ENCODE data around the gene COG3. TPM values are rescaled to one million over a fixed set of nuclear protein-coding genes. Genes with fewer than 3 reads are reported as not detected.
"Not testable (repeated sequence)": the region's sequence is repeated elsewhere in the genome, so short reads cannot be mapped to it uniquely, and the experiment has no call there.

Gene COG3, protein sequence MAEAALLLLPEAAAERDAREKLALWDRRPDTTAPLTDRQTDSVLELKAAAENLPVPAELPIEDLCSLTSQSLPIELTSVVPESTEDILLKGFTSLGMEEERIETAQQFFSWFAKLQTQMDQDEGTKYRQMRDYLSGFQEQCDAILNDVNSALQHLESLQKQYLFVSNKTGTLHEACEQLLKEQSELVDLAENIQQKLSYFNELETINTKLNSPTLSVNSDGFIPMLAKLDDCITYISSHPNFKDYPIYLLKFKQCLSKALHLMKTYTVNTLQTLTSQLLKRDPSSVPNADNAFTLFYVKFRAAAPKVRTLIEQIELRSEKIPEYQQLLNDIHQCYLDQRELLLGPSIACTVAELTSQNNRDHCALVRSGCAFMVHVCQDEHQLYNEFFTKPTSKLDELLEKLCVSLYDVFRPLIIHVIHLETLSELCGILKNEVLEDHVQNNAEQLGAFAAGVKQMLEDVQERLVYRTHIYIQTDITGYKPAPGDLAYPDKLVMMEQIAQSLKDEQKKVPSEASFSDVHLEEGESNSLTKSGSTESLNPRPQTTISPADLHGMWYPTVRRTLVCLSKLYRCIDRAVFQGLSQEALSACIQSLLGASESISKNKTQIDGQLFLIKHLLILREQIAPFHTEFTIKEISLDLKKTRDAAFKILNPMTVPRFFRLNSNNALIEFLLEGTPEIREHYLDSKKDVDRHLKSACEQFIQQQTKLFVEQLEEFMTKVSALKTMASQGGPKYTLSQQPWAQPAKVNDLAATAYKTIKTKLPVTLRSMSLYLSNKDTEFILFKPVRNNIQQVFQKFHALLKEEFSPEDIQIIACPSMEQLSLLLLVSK
- total RNA-seq (2014; rRNA removed; shearing (Covaris generic); ENCODE audit: low replicate concordance) = 23.3 and 27.3 TPM in 2 replicates

DNA sequence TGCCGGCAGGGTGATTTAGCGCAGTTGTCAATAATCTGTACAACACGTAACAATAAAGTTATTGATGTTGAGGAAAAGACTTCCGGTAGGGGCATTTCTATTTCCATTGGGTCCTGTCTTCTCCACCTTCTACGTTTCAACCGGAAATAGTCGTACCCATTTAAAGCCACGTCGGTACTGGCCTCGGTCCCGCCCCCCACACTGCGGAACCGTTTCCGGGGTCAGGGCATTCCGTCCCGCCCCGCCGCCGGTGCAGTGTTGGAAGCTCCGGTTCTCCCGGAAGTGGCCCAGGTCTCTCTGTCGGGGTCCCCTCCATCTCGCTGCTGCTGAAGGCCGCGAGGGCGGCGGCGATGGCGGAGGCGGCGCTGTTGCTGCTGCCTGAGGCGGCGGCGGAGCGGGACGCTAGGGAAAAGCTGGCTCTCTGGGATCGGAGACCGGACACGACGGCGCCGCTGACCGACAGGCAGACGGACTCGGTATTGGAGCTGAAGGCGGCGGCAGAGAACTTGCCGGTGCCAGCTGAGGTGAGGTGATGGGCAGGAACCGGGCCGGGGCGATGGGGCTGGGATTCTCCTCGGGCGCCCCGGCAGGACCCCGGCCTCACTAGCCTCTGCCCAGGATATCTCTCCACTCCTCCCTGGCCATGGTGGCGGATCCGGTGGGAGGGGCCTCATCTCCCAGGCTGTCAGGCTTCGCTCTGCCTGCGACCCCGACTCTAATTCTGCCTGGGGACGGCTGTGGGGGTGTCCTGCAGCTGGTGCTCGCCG, at the start of gene COG3:
Gene COG3, plus strand, starts transcription at position 253 of the 767 bp plus-strand sequence. Its CDS starts 98 bp downstream, at position 351.
- no peaks in the 10 kb centered on the region; the same call in 1 of the 2 replicates for H4K20me1 ChIP-seq (ENCODE audit: insufficient read depth, low read depth, low read length)
- peak within 1 kb of the TSS; percentile 81 for H3K4me3 ChIP-seq (ENCODE audit: low read length)
- H3K9ac ChIP-seq (ENCODE audit: low read length) = peak within 1 kb of the TSS; percentile 93
- peaks cover 61% of the 10 kb centered on the region for H3K79me2 ChIP-seq (ENCODE audit: low read length)
- H3K4me1 ChIP-seq (ENCODE audit: low read length) = peaks cover 45% of the 10 kb centered on the region
- peak within 1 kb of the TSS; percentile 57 for H3K27ac ChIP-seq (ENCODE audit: low read length)
- no peaks in the 10 kb centered on the region for H3K9me3 ChIP-seq (ENCODE audit: low read length)
- DNase-seq = peak; percentile 98
- H3K4me2 ChIP-seq (ENCODE audit: low read depth, low read length, poor library complexity, severe bottlenecking) = peak within 1 kb of the TSS; percentile 95
- 0 out of 2 replicates have a peak, but pooled peaks cover 2% of the 10 kb centered on the region for H3K9me2 ChIP-seq (replicated peaks; ENCODE audit: insufficient read depth, low read length)
- H2AFZ ChIP-seq (ENCODE audit: low read length) = peak within 1 kb of the TSS; percentile 82
- no peaks in the 10 kb centered on the region for H3K36me3 ChIP-seq (ENCODE audit: insufficient read depth, low read length)
- H3K27me3 ChIP-seq (ENCODE audit: low read length) = no peaks in the 10 kb centered on the region

DNA sequence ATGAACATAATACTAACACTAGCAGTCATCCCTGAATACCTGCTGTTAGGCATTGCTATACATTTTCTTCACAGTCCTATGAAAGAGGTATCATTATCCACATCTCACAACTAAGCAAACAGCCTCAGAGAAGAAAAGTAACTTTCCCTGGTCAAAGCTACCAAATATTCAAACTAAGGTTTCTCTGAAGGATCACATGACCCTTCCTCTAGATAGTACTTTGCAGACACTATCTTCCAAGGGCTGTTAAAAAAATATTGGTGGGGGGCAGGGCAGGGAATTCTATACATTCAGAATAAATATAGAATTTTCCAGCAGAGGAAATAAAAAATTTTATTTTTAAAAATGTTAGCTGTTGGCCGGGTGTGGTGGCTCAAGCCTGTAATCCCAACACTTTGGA, 49.6 kb upstream of the COG3 start:
- Histone ChIP-seq H3K4me2 (ENCODE audit: low read depth, low read length, poor library complexity, severe bottlenecking) (no peak overlapping the region), H4K20me1 (ENCODE audit: insufficient read depth, low read depth, low read length) (no peaks in the 10 kb centered on the region; the same call in 1 of the 2 replicates), H3K9me3 (ENCODE audit: low read length) (no peaks in the 10 kb centered on the region), H3K4me3 (ENCODE audit: low read length) (no peak overlapping the region), H3K79me2 (ENCODE audit: low read length) (no peaks in the 10 kb centered on the region), H3K27me3 (ENCODE audit: low read length) (no peaks in the 10 kb centered on the region), H3K27ac (ENCODE audit: low read length) (no peak overlapping the region), H2AFZ (ENCODE audit: low read length) (no peak overlapping the region), H3K9me2 (replicated peaks; ENCODE audit: insufficient read depth, low read length) (no peaks in the 10 kb centered on the region), H3K4me1 (ENCODE audit: low read length) (peaks cover 22% of the 10 kb centered on the region), H3K36me3 (ENCODE audit: insufficient read depth, low read length) (no peaks in the 10 kb centered on the region), H3K9ac (ENCODE audit: low read length) (no peak overlapping the region)
- no peak for DNase-seq

DNA sequence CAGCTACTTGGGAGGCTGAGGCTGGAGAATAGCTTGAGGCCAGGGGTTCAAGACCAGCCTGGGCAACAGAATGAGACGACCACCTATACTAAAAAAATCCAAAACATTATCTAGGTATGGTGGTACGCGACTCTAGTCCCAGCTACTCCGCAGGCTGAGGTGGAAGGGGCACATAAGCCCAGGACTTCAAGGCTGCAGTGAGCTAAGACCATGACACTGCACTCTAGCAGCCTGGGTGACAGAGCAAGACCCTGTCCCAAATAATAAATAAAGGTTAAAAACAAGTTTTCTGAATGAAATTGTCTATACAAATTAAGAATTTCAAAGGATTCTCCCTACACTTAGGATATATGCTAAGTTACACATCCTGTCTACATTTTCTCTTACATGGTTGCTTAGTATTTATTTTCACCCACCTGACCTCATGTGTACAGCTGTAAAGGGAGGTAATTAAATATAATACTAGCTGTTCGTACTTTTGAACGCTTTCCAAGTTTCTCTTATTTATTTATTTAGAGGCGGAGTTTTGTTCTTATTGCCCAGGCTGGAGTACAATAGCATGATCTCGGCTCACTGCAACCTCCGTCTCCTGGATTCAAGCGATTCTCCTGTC, 48.1 kb upstream of the COG3 start:
- no peaks in the 10 kb centered on the region; the same call in 1 of the 2 replicates for H4K20me1 ChIP-seq (ENCODE audit: insufficient read depth, low read depth, low read length)
- no peak overlapping the region for H2AFZ ChIP-seq (ENCODE audit: low read length)
- peaks cover 22% of the 10 kb centered on the region for H3K4me1 ChIP-seq (ENCODE audit: low read length)
- H3K79me2 ChIP-seq (ENCODE audit: low read length) = no peaks in the 10 kb centered on the region
- no peaks in the 10 kb centered on the region for H3K27me3 ChIP-seq (ENCODE audit: low read length)
- peak overlapping the region; percentile 50 for H3K4me3 ChIP-seq (ENCODE audit: low read length)
- no peaks in the 10 kb centered on the region for H3K36me3 ChIP-seq (ENCODE audit: insufficient read depth, low read length)
- no peak overlapping the region for H3K9ac ChIP-seq (ENCODE audit: low read length)
- no peaks in the 10 kb centered on the region for H3K9me2 ChIP-seq (replicated peaks; ENCODE audit: insufficient read depth, low read length)
- DNase-seq = no peak
- peak overlapping the region; percentile 83 for H3K4me2 ChIP-seq (ENCODE audit: low read depth, low read length, poor library complexity, severe bottlenecking)
- no peaks in the 10 kb centered on the region for H3K9me3 ChIP-seq (ENCODE audit: low read length)
- no peak overlapping the region for H3K27ac ChIP-seq (ENCODE audit: low read length)

DNA sequence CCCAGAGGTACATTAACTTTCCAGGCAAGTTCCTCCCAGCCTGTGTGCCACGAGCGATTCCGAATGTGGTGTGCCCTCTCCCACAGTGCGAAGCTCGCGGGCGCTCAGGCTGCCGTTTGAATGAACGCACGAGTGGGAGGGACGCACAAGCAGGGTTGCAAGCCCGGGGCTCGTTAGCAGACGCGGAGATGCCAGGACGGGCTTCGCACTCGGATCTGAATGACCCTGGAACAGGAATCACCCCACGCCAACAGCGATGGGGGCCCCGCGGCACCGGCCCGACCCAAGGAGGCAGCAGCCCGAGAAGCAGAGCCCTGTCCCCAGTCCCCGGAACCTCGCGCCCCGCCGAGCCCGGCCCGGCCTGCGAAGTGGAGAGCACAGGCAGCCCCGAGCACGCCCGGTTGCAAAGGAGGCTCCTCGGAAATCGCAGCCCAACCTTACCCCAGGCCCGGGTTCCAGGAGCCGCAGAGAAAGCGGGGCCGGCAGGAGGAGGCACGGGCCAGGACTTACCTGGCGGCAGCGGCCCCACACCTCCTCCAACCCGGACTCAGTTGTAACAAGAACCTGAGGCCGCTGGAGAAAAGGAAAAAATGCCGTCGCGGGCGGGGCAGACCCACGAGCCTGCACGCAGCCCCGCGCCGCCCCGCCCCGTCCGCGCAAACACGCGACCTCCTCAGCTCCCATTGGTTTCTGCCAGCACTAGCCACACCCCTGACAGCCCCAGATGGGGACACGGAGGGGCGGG, 46.8 kb upstream of the COG3 start, which contains the start of gene SLC25A30:
Gene SLC25A30, minus strand, starts transcription at position 584 of the 745 bp plus-strand sequence. CDS start 6,948 bp downstream, outside the sequence.
- Histone ChIP-seq H3K27ac (ENCODE audit: low read length) (no peak within 1 kb of the TSS), H3K4me2 (ENCODE audit: low read depth, low read length, poor library complexity, severe bottlenecking) (peak within 1 kb of the TSS; percentile 83), H3K9me3 (ENCODE audit: low read length) (no peaks in the 10 kb centered on the region), H3K27me3 (ENCODE audit: low read length) (no peaks in the 10 kb centered on the region), H2AFZ (ENCODE audit: low read length) (peak within 1 kb of the TSS; percentile 33; the same call in 1 of the 2 replicates), H3K9me2 (replicated peaks; ENCODE audit: insufficient read depth, low read length) (no peaks in the 10 kb centered on the region), H4K20me1 (ENCODE audit: insufficient read depth, low read depth, low read length) (no peaks in the 10 kb centered on the region; the same call in 1 of the 2 replicates), H3K79me2 (ENCODE audit: low read length) (no peaks in the 10 kb centered on the region), H3K36me3 (ENCODE audit: insufficient read depth, low read length) (no peaks in the 10 kb centered on the region), H3K4me1 (ENCODE audit: low read length) (peaks cover 22% of the 10 kb centered on the region), H3K4me3 (ENCODE audit: low read length) (peak within 1 kb of the TSS; percentile 50), H3K9ac (ENCODE audit: low read length) (no peak within 1 kb of the TSS)
- DNase-seq = peak; percentile 54

DNA sequence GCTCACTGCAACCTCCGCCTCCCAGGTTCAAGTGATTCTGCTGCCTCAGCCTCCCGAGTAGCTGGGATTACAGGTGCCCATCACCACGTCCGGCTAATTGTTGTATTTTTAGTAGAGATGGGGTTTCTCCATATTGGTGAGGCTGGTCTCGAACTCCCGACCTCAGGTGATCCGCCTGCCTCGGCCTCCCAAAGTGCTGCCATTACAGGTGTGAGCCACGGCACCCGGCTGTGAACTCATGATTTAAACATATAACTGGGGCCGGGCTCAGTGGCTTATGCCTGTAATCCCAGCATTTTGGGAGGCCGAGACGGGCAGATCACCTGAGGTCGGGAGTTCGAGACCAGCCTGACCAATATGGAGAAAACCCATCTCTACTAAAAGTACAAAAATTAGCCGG, 45.4 kb upstream of the COG3 start:
- H3K4me3 ChIP-seq (ENCODE audit: low read length); H2AFZ ChIP-seq (ENCODE audit: low read length); DNase-seq; H3K4me2 ChIP-seq (ENCODE audit: low read depth, low read length, poor library complexity, severe bottlenecking); H3K9me2 ChIP-seq (replicated peaks; ENCODE audit: insufficient read depth, low read length); H3K27ac ChIP-seq (ENCODE audit: low read length); H3K9me3 ChIP-seq (ENCODE audit: low read length); H4K20me1 ChIP-seq (ENCODE audit: insufficient read depth, low read depth, low read length); H3K27me3 ChIP-seq (ENCODE audit: low read length); H3K9ac ChIP-seq (ENCODE audit: low read length); H3K79me2 ChIP-seq (ENCODE audit: low read length); H3K36me3 ChIP-seq (ENCODE audit: insufficient read depth, low read length): not testable (repeated sequence)
- peaks cover 22% of the 10 kb centered on the region for H3K4me1 ChIP-seq (ENCODE audit: low read length)

DNA sequence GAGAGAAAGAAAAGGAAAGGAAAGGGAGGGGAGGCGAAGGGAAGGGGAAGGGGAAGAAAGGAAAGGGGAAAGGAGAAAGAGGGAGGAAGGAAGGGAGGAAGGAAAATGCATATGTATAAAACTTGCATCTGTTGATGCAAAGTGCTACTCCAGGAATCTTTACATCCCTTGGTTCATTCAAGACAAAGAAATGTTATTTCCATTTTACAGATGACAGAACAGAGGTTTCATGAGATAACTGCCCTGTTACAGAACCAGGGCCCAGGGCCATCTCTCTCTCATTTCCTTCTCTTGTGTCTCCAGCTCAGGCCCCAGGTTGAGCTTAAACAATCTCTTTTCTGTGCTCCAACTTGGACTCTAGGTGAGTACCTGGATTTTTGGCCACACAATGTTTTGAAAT, 44.8 kb upstream of the COG3 start:
- Histone ChIP-seq H3K79me2 (ENCODE audit: low read length) (no peaks in the 10 kb centered on the region), H3K27me3 (ENCODE audit: low read length) (no peaks in the 10 kb centered on the region), H3K27ac (ENCODE audit: low read length) (no peak overlapping the region), H3K9me2 (replicated peaks; ENCODE audit: insufficient read depth, low read length) (no peaks in the 10 kb centered on the region), H3K9ac (ENCODE audit: low read length) (no peak overlapping the region), H3K36me3 (ENCODE audit: insufficient read depth, low read length) (no peaks in the 10 kb centered on the region), H4K20me1 (ENCODE audit: insufficient read depth, low read depth, low read length) (no peaks in the 10 kb centered on the region; the same call in 1 of the 2 replicates), H3K9me3 (ENCODE audit: low read length) (no peaks in the 10 kb centered on the region), H2AFZ (ENCODE audit: low read length) (no peak overlapping the region), H3K4me2 (ENCODE audit: low read depth, low read length, poor library complexity, severe bottlenecking) (no peak overlapping the region), H3K4me3 (ENCODE audit: low read length) (no peak overlapping the region), H3K4me1 (ENCODE audit: low read length) (peaks cover 22% of the 10 kb centered on the region)
- no peak for DNase-seq

DNA sequence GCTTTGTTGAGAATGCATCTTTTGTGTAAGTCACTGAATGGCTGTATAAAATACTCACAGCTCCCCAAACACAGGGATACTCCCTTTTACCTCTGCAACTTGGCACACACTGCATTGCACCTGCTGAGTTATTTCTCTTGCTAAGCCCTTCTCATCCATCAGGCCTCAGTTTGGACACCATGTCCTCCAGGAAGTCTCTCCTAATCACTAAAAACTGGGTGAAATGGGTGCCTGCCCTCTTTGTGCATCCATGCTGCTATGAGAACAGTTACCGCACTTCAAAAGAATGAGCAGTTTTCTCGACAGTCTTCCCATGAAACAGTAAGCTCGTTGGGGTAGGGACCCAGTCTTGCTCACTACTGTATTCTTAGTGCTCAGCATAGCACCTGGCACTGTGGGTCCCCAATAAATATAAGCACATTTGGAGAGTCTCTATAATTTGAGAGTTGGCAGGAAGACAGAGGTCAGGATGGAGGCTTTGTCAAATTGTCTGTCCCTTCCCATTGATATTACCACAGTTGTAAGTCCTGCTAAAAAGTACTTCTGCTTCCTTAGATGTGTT, 41.9 kb upstream of the COG3 start:
- H3K27ac ChIP-seq (ENCODE audit: low read length) = no peak overlapping the region
- no peak overlapping the region for H3K9ac ChIP-seq (ENCODE audit: low read length)
- H2AFZ ChIP-seq (ENCODE audit: low read length) = no peak overlapping the region
- H3K4me2 ChIP-seq (ENCODE audit: low read depth, low read length, poor library complexity, severe bottlenecking) = no peak overlapping the region
- H3K27me3 ChIP-seq (ENCODE audit: low read length) = no peaks in the 10 kb centered on the region
- no peaks in the 10 kb centered on the region for H3K36me3 ChIP-seq (ENCODE audit: insufficient read depth, low read length)
- no peak for DNase-seq
- H3K4me3 ChIP-seq (ENCODE audit: low read length) = no peak overlapping the region
- H3K9me3 ChIP-seq (ENCODE audit: low read length) = no peaks in the 10 kb centered on the region
- no peaks in the 10 kb centered on the region for H4K20me1 ChIP-seq (ENCODE audit: insufficient read depth, low read depth, low read length)
- H3K79me2 ChIP-seq (ENCODE audit: low read length) = no peaks in the 10 kb centered on the region
- no peaks in the 10 kb centered on the region for H3K9me2 ChIP-seq (replicated peaks; ENCODE audit: insufficient read depth, low read length)
- H3K4me1 ChIP-seq (ENCODE audit: low read length) = peaks cover 7% of the 10 kb centered on the region
